Activated CD8-positive, alpha-beta memory T cell treated with anti-CD3 and anti-CD28 coated beads for 48 hours (primary cell): ENCODE data around the gene CFAP53.
"Not testable (repeated sequence)": the region's sequence is repeated elsewhere in the genome, so short reads cannot be mapped to it uniquely, and the experiment has no call there.

Source experiments
- DNase-seq, 3 experiments: peaks; one replicate each; pipeline ENCODE4 v3.0.0-alpha.2; 2020; ENCODE audit warnings: low read depth in 2 of 3, low spot score in 2 of 3

CFAP53 gene

GRCh38 chr18:50273203-50274043 lies 7.1 kb upstream of the CFAP53 start:
- DNase-seq, result no peak

- no peak for DNase-seq
Measured at GRCh38 chr18:50272568-50272967, 6.3 kb upstream of the CFAP53 start.

GRCh38 chr18:50268022-50268747 lies 1.9 kb upstream of the CFAP53 start:
- peak; percentile 72 to 78 (median 72) for DNase-seq

- DNase-seq, result no peak
Measured at GRCh38 chr18:50262977-50263376, 3.3 kb downstream of the CFAP53 start.

GRCh38 chr18:50250935-50251334 lies 15.4 kb downstream of the CFAP53 start:
- no peak for DNase-seq

- DNase-seq, result no peak
Measured at GRCh38 chr18:50249576-50249975, 16.7 kb downstream of the CFAP53 start.

- no peak for DNase-seq
Measured at GRCh38 chr18:50247561-50247960, 18.7 kb downstream of the CFAP53 start.

GRCh38 chr18:50241768-50242167 lies 24.5 kb downstream of the CFAP53 start:
- not testable (repeated sequence) for DNase-seq

- no peak for DNase-seq
Measured at GRCh38 chr18:50240080-50240563, 26.2 kb downstream of the CFAP53 start.

- DNase-seq, result no peak
Measured at GRCh38 chr18:50232419-50232818, 33.9 kb downstream of the CFAP53 start.

- no peak for DNase-seq
Measured at GRCh38 chr18:50231621-50232020, 34.7 kb downstream of the CFAP53 start.

GRCh38 chr18:50220249-50220648 lies 46.0 kb downstream of the CFAP53 start:
- not testable (repeated sequence) for DNase-seq

GRCh38 chr18:50218432-50219197 lies 47.7 kb downstream of the CFAP53 start:
- no peak for DNase-seq

GRCh38 chr18:50209311-50209710 lies 57.0 kb downstream of the CFAP53 start:
- DNase-seq, result no peak

GRCh38 chr18:50207722-50208121 lies 58.6 kb downstream of the CFAP53 start:
- no peak for DNase-seq

- no peak for DNase-seq
Measured at GRCh38 chr18:50203801-50204604, 62.3 kb downstream of the CFAP53 start.

- DNase-seq, result no peak
Measured at GRCh38 chr18:50201476-50202018, 64.7 kb downstream of the CFAP53 start.

- no peak for DNase-seq
Measured at GRCh38 chr18:50199921-50200320, 66.4 kb downstream of the CFAP53 start.

- no peak for DNase-seq
Measured at GRCh38 chr18:50199346-50199855, 66.9 kb downstream of the CFAP53 start.

GRCh38 chr18:50196261-50196660 lies 70.0 kb downstream of the CFAP53 start:
- no peak for DNase-seq
